GM18870 (cell line): ENCODE measurements around the gene ZCCHC14.
"Not testable (repeated sequence)": the region's sequence is repeated elsewhere in the genome, so short reads cannot be mapped to it uniquely, and the experiment has no call there.

Source experiments
- ATAC-seq: cut with Tn5 transposase; IDR thresholded peaks from one replicate; pipeline ENCODE4 v1.9.1; 2021; ENCODE audit warnings: moderate library complexity; ENCODE audit not compliant: unreplicated experiment

Gene ZCCHC14

GRCh38 chr16:87497767-87498290, 5.0 kb upstream of the ZCCHC14 start:
- not testable (repeated sequence) for ATAC-seq

GRCh38 chr16:87497023-87497766, 4.4 kb upstream of the ZCCHC14 start:
- not testable (repeated sequence) for ATAC-seq

GRCh38 chr16:87496447-87496801, 3.6 kb upstream of the ZCCHC14 start:
- no peak for ATAC-seq

GRCh38 chr16:87495578-87496446, 3.0 kb upstream of the ZCCHC14 start:
- ATAC-seq, result no peak

GRCh38 chr16:87493608-87494280, 920 bp upstream of the ZCCHC14 start:
- ATAC-seq, result no peak

- no peak for ATAC-seq
Measured at GRCh38 chr16:87492291-87492630, 563 bp downstream of the ZCCHC14 start.

GRCh38 chr16:87491522-87492290, 1.1 kb downstream of the ZCCHC14 start:
- no peak for ATAC-seq

GRCh38 chr16:87490799-87491521, 1.9 kb downstream of the ZCCHC14 start:
- not testable (repeated sequence) for ATAC-seq

- no peak for ATAC-seq
Measured at GRCh38 chr16:87490096-87490798, 2.6 kb downstream of the ZCCHC14 start.

- no peak for ATAC-seq
Measured at GRCh38 chr16:87489434-87490045, 3.3 kb downstream of the ZCCHC14 start.

GRCh38 chr16:87488960-87489359, 3.9 kb downstream of the ZCCHC14 start:
- ATAC-seq, result not testable (repeated sequence)

GRCh38 chr16:87487361-87487924, 5.4 kb downstream of the ZCCHC14 start:
- ATAC-seq, result no peak

- no peak for ATAC-seq
Measured at GRCh38 chr16:87486713-87487247, 6.0 kb downstream of the ZCCHC14 start.

GRCh38 chr16:87486282-87486681, 6.5 kb downstream of the ZCCHC14 start:
- no peak for ATAC-seq

- ATAC-seq, result not testable (repeated sequence)
Measured at GRCh38 chr16:87485792-87486191, 7.0 kb downstream of the ZCCHC14 start.

GRCh38 chr16:87484487-87485331, 8.1 kb downstream of the ZCCHC14 start:
- no peak for ATAC-seq

GRCh38 chr16:87483481-87483880, 9.3 kb downstream of the ZCCHC14 start:
- no peak for ATAC-seq
